B cell (primary cell): ENCODE data around the gene TANC1. TPM values are rescaled to one million over a fixed set of nuclear protein-coding genes. Genes with fewer than 3 reads are reported as not detected.

Experiments
- ATAC-seq: fragments of 200-7000 bp; cut with Tn5 transposase; one replicate; pipeline ENCODE4 v1.10.0; 2021; ENCODE audit warnings: low read depth, mild to moderate bottlenecking, moderate number of reproducible peaks, moderate library complexity
- CTCF ChIA-PET: fragments of 350-600 bp; sonication (Branson Sonifier 250); formaldehyde crosslinking; loops from one replicate; lab custom pipeline; 2021; ENCODE audit warnings: antibody characterized with exemption, inconsistent platforms; lab: Charles Lee
- POLR2A ChIA-PET: fragments of 350-600 bp; sonication (Branson Sonifier 250); formaldehyde crosslinking; loops from one replicate; lab custom pipeline; 2021; ENCODE audit warnings: antibody characterized with exemption; lab: Charles Lee
- DNase-seq: peaks from one replicate; pipeline ENCODE4 v3.0.0; 2013
- H2AFZ ChIP-seq: 2 replicates; pipeline ENCODE4 v1.6.1; 2012; ENCODE audit warnings: mild to moderate bottlenecking, low read depth, low read length; ENCODE audit not compliant: insufficient read depth, poor library complexity, severe bottlenecking
- H3K27ac ChIP-seq, 2 donors: 1 replicate in 1 of 2; 2 replicates in 1 of 2; pipeline ENCODE4 v1.5.1; 2012 to 2013; ENCODE audit warnings: low read length in 2 of 2, mild to moderate bottlenecking in 2 of 2, moderate library complexity in 1 of 2
- H3K27me3 ChIP-seq, 4 experiments: fragments of 200-600 bp in 1 of 4; sonication (generic) in 1 of 4; replicated peaks in 1 of 4; 1 replicate in 2 of 4; 2 replicates in 2 of 4; pipeline versions ENCODE4 v1.6.1 to v1.7.0; 2013 to 2016; ENCODE audit warnings: low read length in 3 of 4, mild to moderate bottlenecking in 2 of 4, mixed read lengths in 1 of 4, moderate library complexity in 1 of 4; ENCODE audit not compliant: insufficient read depth in 4 of 4, control insufficient read depth in 3 of 4; ENCODE audit errors: control extremely low read depth in 1 of 4
- H3K36me3 ChIP-seq, 2 experiments: replicated peaks in 1 of 2; 1 replicate in 1 of 2; 2 replicates in 1 of 2; pipeline versions ENCODE4 v1.6.1 to v1.7.1; 2013; ENCODE audit warnings: low read length in 1 of 2; ENCODE audit not compliant: insufficient read depth in 2 of 2, control insufficient read depth in 1 of 2; ENCODE audit errors: control extremely low read depth in 1 of 2, extremely low read depth in 1 of 2
- H3K4me1 ChIP-seq, 2 donors: fragments of 200-600 bp in 1 of 2; sonication (generic) in 1 of 2; 1 replicate in 1 of 2; 2 replicates in 1 of 2; pipeline versions ENCODE4 v1.5.1 to v1.6.1; 2013 to 2017; ENCODE audit warnings: low read length in 2 of 2; ENCODE audit not compliant: control insufficient read depth in 2 of 2, insufficient read depth in 2 of 2
- H3K4me2 ChIP-seq: replicated peaks from 2 replicates; pipeline ENCODE3; 2012; ENCODE audit warnings: mild to moderate bottlenecking, low read depth, low read length; ENCODE audit not compliant: poor library complexity, severe bottlenecking
- H3K4me3 ChIP-seq, 5 experiments: fragments of 200-600 bp in 1 of 5; sonication (generic) in 1 of 5; 1 replicate in 3 of 5; 2 replicates in 2 of 5; pipeline versions ENCODE4 v1.5.1 to v1.7.0; 2011 to 2016; ENCODE audit warnings: low read length in 4 of 5, mild to moderate bottlenecking in 4 of 5, low read depth in 2 of 5, control low read depth in 1 of 5, moderate library complexity in 1 of 5; ENCODE audit not compliant: insufficient read depth in 1 of 5; ENCODE audit errors: control extremely low read depth in 1 of 5, extremely low read depth in 1 of 5
- H3K79me2 ChIP-seq: fragments of 200-600 bp; sonication (generic); one replicate; pipeline ENCODE4 v1.6.0; 2016; ENCODE audit warnings: low read length; ENCODE audit not compliant: control insufficient read depth, insufficient read depth
- H3K9ac ChIP-seq: fragments of 200-600 bp; sonication (generic); 2 replicates; pipeline ENCODE4 v1.6.1; 2017; ENCODE audit warnings: mild to moderate bottlenecking, low read length, moderate library complexity
- H3K9me3 ChIP-seq, 3 donors: one replicate each; pipeline versions ENCODE4 v1.6.1 to v1.7.1; 2013; ENCODE audit warnings: low read length in 2 of 3; ENCODE audit not compliant: control insufficient read depth in 2 of 3, insufficient read depth in 1 of 3; ENCODE audit errors: control extremely low read depth in 1 of 3
- H4K20me1 ChIP-seq: 2 replicates; pipeline ENCODE4 v1.6.0; 2012; ENCODE audit warnings: mild to moderate bottlenecking, low read length; ENCODE audit not compliant: insufficient read depth, control insufficient read depth, poor library complexity, severe bottlenecking
- H3K27ac Mint-ChIP-seq: one replicate; pipeline ENCODE4 v1.8.0; 2021; ENCODE audit warnings: mixed read lengths
- H3K27me3 Mint-ChIP-seq: one replicate; pipeline ENCODE4 v1.8.0; 2021; ENCODE audit warnings: mixed read lengths
- H3K4me1 Mint-ChIP-seq: one replicate; pipeline ENCODE4 v1.8.0; 2021; ENCODE audit warnings: mixed read lengths
- H3K4me3 Mint-ChIP-seq: one replicate; pipeline ENCODE4 v1.8.0; 2021; ENCODE audit warnings: mixed read lengths
- H3K9me3 Mint-ChIP-seq: one replicate; pipeline ENCODE4 v1.8.0; 2022; ENCODE audit warnings: mixed read lengths; ENCODE audit not compliant: insufficient read depth
- EZH2 ChIP-seq: IDR thresholded peaks from 2 replicates; pipeline ENCODE4 v1.6.1; 2012; ENCODE audit warnings: borderline replicate concordance, low read depth, mild to moderate bottlenecking, moderate library complexity, low read length; ENCODE audit not compliant: insufficient read depth, poor library complexity, severe bottlenecking
- WGBS: methylation state at CpG from one replicate; pipeline ENCODE4 v1.1.5; 2013; ENCODE audit warnings: missing lambda C conversion rate; ENCODE audit not compliant: insufficient coverage; 5-methylcytosine and 5-hydroxymethylcytosine counted together
- intact Hi-C: fragments of 100-400 bp; cut with micrococcal nuclease; formaldehyde crosslinking; loops from one replicate; pipeline ENCODE4 v1.10.0; 2022
- polyA plus RNA-seq: library from polyadenylated mRNA; depleted of rRNA; stranded (reverse); fragments of >200 nt; gene quantifications from 2 replicates; pipeline ENCODE4 v1.2.3, GENCODE V29; 2012
- total RNA-seq, 2 donors: library from RNA; stranded (reverse); fragments of 120-200 nt in 1 of 2; gene quantifications; 1 replicate in 1 of 2; 2 replicates in 1 of 2; pipeline versions ENCODE4 v1.2.3 to v1.2.4, GENCODE V29; 2013 to 2022
- TF ChIP-seq, protein P1 (sequence below): fragments of 200-600 bp; IDR thresholded peaks from one replicate; pipeline ENCODE4 v1.8.0; 2022; ENCODE audit warnings: antibody characterized with exemption, mild to moderate bottlenecking

The TANC1 gene
- total and polyA plus RNA-seq, 2 donors (not counting 1 experiment from before 2014, with no cell fraction given) = 0.13 TPM; not detected in 1

GRCh38 chr2:158990397-158991214, 22.2 kb downstream of the TANC1 start:
- intact Hi-C loops = no loop called here
- H3K27ac Mint-ChIP-seq = no peak overlapping the region
- TF ChIP-seq, protein P1, sequence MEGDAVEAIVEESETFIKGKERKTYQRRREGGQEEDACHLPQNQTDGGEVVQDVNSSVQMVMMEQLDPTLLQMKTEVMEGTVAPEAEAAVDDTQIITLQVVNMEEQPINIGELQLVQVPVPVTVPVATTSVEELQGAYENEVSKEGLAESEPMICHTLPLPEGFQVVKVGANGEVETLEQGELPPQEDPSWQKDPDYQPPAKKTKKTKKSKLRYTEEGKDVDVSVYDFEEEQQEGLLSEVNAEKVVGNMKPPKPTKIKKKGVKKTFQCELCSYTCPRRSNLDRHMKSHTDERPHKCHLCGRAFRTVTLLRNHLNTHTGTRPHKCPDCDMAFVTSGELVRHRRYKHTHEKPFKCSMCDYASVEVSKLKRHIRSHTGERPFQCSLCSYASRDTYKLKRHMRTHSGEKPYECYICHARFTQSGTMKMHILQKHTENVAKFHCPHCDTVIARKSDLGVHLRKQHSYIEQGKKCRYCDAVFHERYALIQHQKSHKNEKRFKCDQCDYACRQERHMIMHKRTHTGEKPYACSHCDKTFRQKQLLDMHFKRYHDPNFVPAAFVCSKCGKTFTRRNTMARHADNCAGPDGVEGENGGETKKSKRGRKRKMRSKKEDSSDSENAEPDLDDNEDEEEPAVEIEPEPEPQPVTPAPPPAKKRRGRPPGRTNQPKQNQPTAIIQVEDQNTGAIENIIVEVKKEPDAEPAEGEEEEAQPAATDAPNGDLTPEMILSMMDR = no peak
- no peak for TF ChIP-seq EZH2

DNA sequence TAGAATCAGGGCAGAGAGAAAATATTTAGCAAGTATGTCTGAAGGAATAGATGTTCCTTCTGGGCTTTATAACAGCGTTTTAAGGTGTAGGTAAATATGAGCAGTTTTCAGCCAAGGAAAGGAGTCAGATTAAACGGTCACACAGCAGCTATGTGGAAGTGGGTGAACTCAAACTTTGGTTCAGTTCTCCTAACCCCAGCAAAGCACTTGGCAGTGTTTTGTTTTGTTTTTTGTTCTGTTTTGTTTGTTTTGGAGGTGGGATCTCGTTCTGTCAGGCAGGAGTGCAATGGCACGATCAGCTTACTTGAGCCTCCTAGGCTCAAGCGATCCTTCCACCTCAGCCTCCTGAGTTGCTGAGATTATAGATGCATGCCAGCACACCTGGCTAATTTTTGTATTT, 24.6 kb downstream of the TANC1 start:
- DNase-seq (no peak), ATAC-seq (no peak)
- peaks cover 0 to 5% (median 0%) of the 10 kb centered on the region in 4 experiments for H3K27me3 ChIP-seq
- WGBS = 92% methylated on average over 5 of the region's 5 CpGs
- no peak overlapping the region for H3K9ac ChIP-seq
- Mint-ChIP-seq H3K9me3 (no peaks in the 10 kb centered on the region), H3K4me1 (no peaks in the 10 kb centered on the region), H3K27ac (no peak overlapping the region), H3K4me3 (no peak overlapping the region), H3K27me3 (peaks cover 10% of the 10 kb centered on the region)
- no peak overlapping the region for H2AFZ ChIP-seq
- H3K79me2 ChIP-seq = no peaks in the 10 kb centered on the region
- no peak overlapping the region for H3K4me3 ChIP-seq
- no peaks in the 10 kb centered on the region for H3K36me3 ChIP-seq
- H3K4me1 ChIP-seq = no peaks in the 10 kb centered on the region
- CTCF ChIA-PET = no interaction called here
- no peak overlapping the region for H3K4me2 ChIP-seq
- POLR2A ChIA-PET = no interaction called here
- no peak for TF ChIP-seq EZH2
- TF ChIP-seq, protein P1 = no peak
- no peaks in the 10 kb centered on the region for H3K9me3 ChIP-seq
- H3K27ac ChIP-seq = no peak overlapping the region
- H4K20me1 ChIP-seq = no peaks in the 10 kb centered on the region
- intact Hi-C loops = no loop called here

More at GRCh38 chr2:158990397-158991214, 22.2 kb downstream of the TANC1 start:
- Histone ChIP-seq H3K9ac (no peak overlapping the region), H3K36me3 (no peaks in the 10 kb centered on the region), H3K79me2 (no peaks in the 10 kb centered on the region), H2AFZ (no peak overlapping the region), H3K27me3 (peaks cover 0 to 5% (median 0%) of the 10 kb centered on the region in 4 experiments), H3K9me3 (no peaks in the 10 kb centered on the region), H4K20me1 (no peaks in the 10 kb centered on the region), H3K4me2 (no peak overlapping the region), H3K4me3 (no peak overlapping the region), H3K4me1 (no peaks in the 10 kb centered on the region), H3K27ac (no peak overlapping the region)
- ATAC-seq (no peak), DNase-seq (no peak)
- no peak overlapping the region for H3K4me3 Mint-ChIP-seq
- H3K27me3 Mint-ChIP-seq = peaks cover 17% of the 10 kb centered on the region
- H3K4me1 Mint-ChIP-seq = peaks cover 2% of the 10 kb centered on the region
- 86% methylated on average over 1 of the region's 6 CpGs for WGBS
- CTCF ChIA-PET = no interaction called here
- H3K9me3 Mint-ChIP-seq = no peaks in the 10 kb centered on the region
- POLR2A ChIA-PET = no interaction called here
